PC-9 (cell line): ENCODE data around the gene ZNF839.

Source experiments
- CTCF ChIP-seq: fragments of 200-600 bp; sonication (generic); conservative IDR thresholded peaks from 2 replicates; pipeline ENCODE4 v1.6.1; 2017; ENCODE audit warnings: mixed run types, antibody characterized with exemption, mild to moderate bottlenecking, moderate library complexity
- EZH2 ChIP-seq: fragments of 200-600 bp; sonication (generic); IDR thresholded peaks from 2 replicates; pipeline ENCODE4 v1.8.0; 2017; ENCODE audit warnings: antibody characterized with exemption, low read depth

- TF ChIP-seq CTCF (no peak), EZH2 (no peak)
These were observed 24.9 kb downstream of the ZNF839 start for GRCh38 chr14:102344485-102344884.
